HCT116 (cell line): ENCODE measurements around the gene THSD8. TPM values are rescaled to one million over a fixed set of nuclear protein-coding genes. Genes with fewer than 3 reads are reported as not detected.

ENCODE experiments used
- ATAC-seq: fragments of 200-7000 bp; cut with Tn5 transposase; 2 replicates; pipeline ENCODE4 v1.9.1; 2020; ENCODE audit warnings: mild to moderate bottlenecking, moderate library complexity
- BruUV-seq: library from RNA; stranded (reverse); fragments of 400-500 nt; replicated peaks from 2 replicates; lab custom pipeline; 2021; lab: Mats Ljungman, UMichigan
- CTCF ChIA-PET: fragments of 300-600 bp; sonication (Branson Sonifier 250); formaldehyde crosslinking; loops from one replicate; lab custom pipeline; 2021; ENCODE audit warnings: antibody characterized with exemption; lab: Charles Lee
- POLR2A ChIA-PET: fragments of 300-600, 350-600 bp; sonication (Branson Sonifier 250); formaldehyde crosslinking; loops from one replicate; lab custom pipeline; 2021; ENCODE audit warnings: antibody characterized with exemption; lab: Charles Lee
- RAD21 ChIA-PET, 2 experiments: fragments of 300-600 bp; sonication (Branson Sonifier 250); formaldehyde crosslinking; loops; one replicate each; lab custom pipeline; 2023; ENCODE audit warnings: low total read pairs in 2 of 2; ENCODE audit not compliant: uncharacterized antibody in 2 of 2, unreplicated experiment in 2 of 2, low non-redundant PET in 1 of 2; lab: Charles Lee
- DNase-seq: peaks from one replicate; pipeline ENCODE4 v3.0.0-alpha.2; 2010; ENCODE audit warnings: low read depth, low spot score
- H2AFZ ChIP-seq: fragments of 200-600 bp; shearing (Covaris generic), sonication (generic); 2 replicates; pipeline ENCODE4 v1.6.1; 2017; ENCODE audit warnings: low read depth, mixed run types, mixed read lengths, antibody characterized with exemption, low read length; ENCODE audit not compliant: poor library complexity, severe bottlenecking
- H3K27ac ChIP-seq: 2 replicates; pipeline ENCODE4 v1.5.1; 2012; ENCODE audit warnings: low read depth, low read length
- H3K27me3 ChIP-seq: fragments of 200-600 bp; sonication (generic); 2 replicates; pipeline ENCODE4 v1.6.1; 2016; ENCODE audit warnings: mixed run types, low read length, mixed read lengths; ENCODE audit not compliant: insufficient read depth
- H3K36me3 ChIP-seq, 2 experiments: fragments of 200-500 bp in 1 of 2; fragments of 200-600 bp in 1 of 2; sonication (Bioruptor generic) in 1 of 2; sonication (generic) in 1 of 2; 2 replicates each; pipeline versions ENCODE4 v1.5.1 to v1.6.1; 2014 to 2016; ENCODE audit warnings: low read length in 2 of 2, inconsistent platforms in 1 of 2, mixed read lengths in 1 of 2, mixed run types in 1 of 2; ENCODE audit not compliant: insufficient read depth in 2 of 2, control insufficient read depth in 1 of 2
- H3K4me1 ChIP-seq, 2 experiments: fragments of 200-600 bp in 1 of 2; sonication (generic) in 1 of 2; 2 replicates each; pipeline versions ENCODE4 v1.5.1 to v1.6.1; 2012 to 2017; ENCODE audit warnings: low read length in 2 of 2, inconsistent platforms in 1 of 2, mild to moderate bottlenecking in 1 of 2, mixed read lengths in 1 of 2, mixed run types in 1 of 2, moderate library complexity in 1 of 2; ENCODE audit not compliant: insufficient read depth in 2 of 2, control insufficient read depth in 1 of 2
- H3K4me2 ChIP-seq: fragments of 200-600 bp; sonication (generic); 2 replicates; pipeline ENCODE4 v1.6.1; 2017; ENCODE audit warnings: mixed run types, low read length, mixed read lengths
- H3K4me3 ChIP-seq, 2 experiments: fragments of 200-600 bp in 1 of 2; sonication (generic) in 1 of 2; replicated peaks in 1 of 2; 2 replicates each; pipeline ENCODE4 v1.5.1; 2011 to 2016; ENCODE audit warnings: low read length in 2 of 2, control low read depth in 1 of 2, low read depth in 1 of 2, mild to moderate bottlenecking in 1 of 2, mixed read lengths in 1 of 2, mixed run types in 1 of 2
- H3K79me2 ChIP-seq: fragments of 200-600 bp; sonication (generic); 2 replicates; pipeline ENCODE4 v1.6.1; 2017; ENCODE audit warnings: mild to moderate bottlenecking, mixed run types, low read length, moderate library complexity, mixed read lengths; ENCODE audit not compliant: insufficient read depth
- H3K9ac ChIP-seq: fragments of 200-600 bp; sonication (generic); 2 replicates; pipeline ENCODE4 v1.6.1; 2016; ENCODE audit warnings: low read length, mixed read lengths
- H3K9me2 ChIP-seq: fragments of 200-600 bp; sonication (generic), shearing (Covaris generic); 2 replicates; pipeline ENCODE4 v1.6.1; 2017; ENCODE audit warnings: mixed run types, mild to moderate bottlenecking, moderate library complexity; ENCODE audit not compliant: insufficient read depth
- H3K9me3 ChIP-seq, 2 experiments: fragments of 200-500 bp in 1 of 2; fragments of 200-600 bp in 1 of 2; sonication (Bioruptor generic) in 1 of 2; sonication (generic) in 1 of 2; 2 replicates each; pipeline ENCODE4 v1.6.1; 2014 to 2017; ENCODE audit warnings: low read length in 2 of 2, mixed read lengths in 2 of 2, inconsistent platforms in 1 of 2, low read depth in 1 of 2, mild to moderate bottlenecking in 1 of 2, mixed run types in 1 of 2, moderate library complexity in 1 of 2; ENCODE audit not compliant: control insufficient read depth in 1 of 2, insufficient read depth in 1 of 2
- H4K20me1 ChIP-seq: fragments of 200-600 bp; sonication (generic), shearing (Covaris generic); 2 replicates; pipeline ENCODE4 v1.6.1; 2017; ENCODE audit warnings: mixed run types, mild to moderate bottlenecking, moderate library complexity; ENCODE audit not compliant: insufficient read depth
- ATF3 ChIP-seq: IDR thresholded peaks from 2 replicates; pipeline ENCODE4 v1.6.1; 2012
- CBX3 ChIP-seq: IDR thresholded peaks from 2 replicates; pipeline ENCODE4 v1.6.1; 2012; ENCODE audit warnings: low read depth
- CEBPB ChIP-seq: IDR thresholded peaks from 2 replicates; pipeline ENCODE4 v1.6.1; 2012; ENCODE audit warnings: low read depth
- ELF1 ChIP-seq: IDR thresholded peaks from 2 replicates; pipeline ENCODE4 v1.6.1; 2012; ENCODE audit warnings: low read depth, borderline replicate concordance
- EZH2 ChIP-seq: fragments of 200-600 bp; sonication (generic); IDR thresholded peaks from 2 replicates; pipeline ENCODE4 v1.6.1; 2017; ENCODE audit warnings: antibody characterized with exemption, mixed run types
- FOSL1 ChIP-seq: IDR thresholded peaks from 2 replicates; pipeline ENCODE4 v1.6.1; 2012; ENCODE audit warnings: low read depth
- JUND ChIP-seq: IDR thresholded peaks from 2 replicates; pipeline ENCODE4 v1.6.1; 2012
- POLR2A ChIP-seq: IDR thresholded peaks from 2 replicates; pipeline ENCODE4 v1.7.0; 2011; ENCODE audit warnings: borderline replicate concordance; ENCODE audit not compliant: insufficient read depth, insufficient read length; ENCODE audit errors: extremely low read depth
- POLR2AphosphoS5 ChIP-seq: IDR thresholded peaks from 2 replicates; pipeline ENCODE4 v1.6.1; 2011; ENCODE audit warnings: mild to moderate bottlenecking, low read depth, low read length, moderate library complexity
- RAD21 ChIP-seq: IDR thresholded peaks from 2 replicates; pipeline ENCODE4 v1.6.1; 2012; ENCODE audit warnings: low read depth, mild to moderate bottlenecking
- SP1 ChIP-seq: IDR thresholded peaks from 2 replicates; pipeline ENCODE4 v1.6.1; 2012; ENCODE audit warnings: low read depth
- TCF7L2 ChIP-seq: IDR thresholded peaks from 2 replicates; pipeline ENCODE4 v1.7.0; 2011; ENCODE audit warnings: borderline replicate concordance, inconsistent platforms; ENCODE audit not compliant: insufficient read depth, insufficient read length; ENCODE audit errors: extremely low read depth
- YY1 ChIP-seq: IDR thresholded peaks from 2 replicates; pipeline ENCODE4 v1.6.1; 2011; ENCODE audit warnings: low read length, low read depth, moderate library complexity, mild to moderate bottlenecking; ENCODE audit not compliant: insufficient replicate concordance; ENCODE audit errors: extremely low read depth
- ZBTB33 ChIP-seq: IDR thresholded peaks from 2 replicates; pipeline ENCODE4 v1.6.1; 2011; ENCODE audit warnings: mild to moderate bottlenecking, low read length, moderate library complexity; ENCODE audit not compliant: insufficient replicate concordance; ENCODE audit errors: extremely low read depth
- ZFX ChIP-seq: fragments of 450-650 bp; IDR thresholded peaks from 2 replicates; pipeline ENCODE4 v1.6.1; 2017
- ZNF274 ChIP-seq: fragments of 200-500 bp; sonication (Bioruptor generic); IDR thresholded peaks from 2 replicates; pipeline ENCODE4 v1.6.1; 2014; ENCODE audit warnings: mild to moderate bottlenecking, low read depth, low read length, inconsistent platforms
- intact Hi-C: fragments of 100-400 bp; cut with micrococcal nuclease; formaldehyde crosslinking; loops from 2 replicates; pipeline ENCODE4 v1.10.0; 2022
- total RNA-seq: library from RNA; stranded (reverse); gene quantifications from one replicate; pipeline ENCODE4 v1.2.1, GENCODE V29; 2021; ENCODE audit not compliant: unreplicated experiment

The THSD8 gene
- total RNA-seq, 1 experiment from 2014 or later, result 33.3 TPM

GRCh38 chr19:12756150-12756883 lies 45.6 kb upstream of the THSD8 start:
- ChIA-PET POLR2A (interaction anchor here (0.6 to 1.4 kb wide), 2 partner anchors 19 to 410 kb away, joined by 3 to 4 read pairs; partner anchors contain the start of gene GET3), CTCF (interaction anchor here (1.3 to 1.5 kb wide), 2 partner anchors 8 to 29 kb away, joined by 3 read pairs; no protein-coding TSS in a partner anchor), RAD21 (no interaction called here)
- Histone ChIP-seq H4K20me1 (no peaks in the 10 kb centered on the region), H3K79me2 (no peaks in the 10 kb centered on the region), H3K27ac (no peak overlapping the region), H3K9ac (no peak overlapping the region), H3K9me2 (no peaks in the 10 kb centered on the region), H3K9me3 (no peaks in the 10 kb centered on the region), H3K4me3 (no peak overlapping the region), H3K4me2 (no peak overlapping the region), H2AFZ (no peak overlapping the region), H3K36me3 (no peaks in the 10 kb centered on the region), H3K4me1 (peaks cover 4 to 13% of the 10 kb centered on the region in 2 experiments; a peak in 3 of 4 replicates), H3K27me3 (no peaks in the 10 kb centered on the region)
- TF ChIP-seq TCF7L2, result no peak
- TF ChIP-seq RAD21, result no peak
- TF ChIP-seq CBX3, result no peak
- no peak for TF ChIP-seq ELF1
- no peak for TF ChIP-seq POLR2AphosphoS5
- no peak for TF ChIP-seq ATF3
- no peak for TF ChIP-seq EZH2
- no peak for TF ChIP-seq ZNF274
- no peak for TF ChIP-seq ZFX
- TF ChIP-seq SP1, result no peak
- no peak for TF ChIP-seq FOSL1
- no peak for TF ChIP-seq ZBTB33
- TF ChIP-seq POLR2A, result no peak
- TF ChIP-seq CEBPB, result no peak
- no peak for TF ChIP-seq JUND
- no peak for TF ChIP-seq YY1
- BruUV-seq, result no TSS peak
- DNase-seq (no peak), ATAC-seq (no peak)
- intact Hi-C loops, result no loop called here
